Pancreas (tissue), 10 donors: ENCODE results near the gene STRADA. TPM values are rescaled to one million over a fixed set of nuclear protein-coding genes. Genes with fewer than 3 reads are reported as not detected.

Source experiments
- ATAC-seq, 4 donors: fragments of 200-7000 bp; cut with Tn5 transposase; one replicate each; pipeline versions ENCODE4 v1.8.0 to v1.9.1; 2020; ENCODE audit warnings: mild to moderate bottlenecking in 4 of 4, moderate library complexity in 4 of 4
- DNase-seq, 6 donors: peaks; one replicate each; pipeline ENCODE4 v3.0.0-alpha.2; 2020
- FAIRE-seq: peaks from 2 replicates; lab custom pipeline; 2012; peaks lifted over from hg19 to GRCh38; lab: Jason Lieb, UNC
- H3K27ac ChIP-seq, 4 donors: fragments of 200-600 bp; sonication (generic); 1 replicate in 3 of 4; 2 replicates in 1 of 4; pipeline versions ENCODE4 v1.5.0 to v1.8.0; 2020
- H3K27me3 ChIP-seq, 4 donors: fragments of 200-600 bp; one replicate each; pipeline ENCODE4 v1.8.0; 2021
- H3K36me3 ChIP-seq, 3 donors: fragments of 200-600 bp; sonication (generic) in 1 of 3; one replicate each; pipeline versions ENCODE4 v1.5.0 to v1.8.0; 2020 to 2021
- H3K4me1 ChIP-seq, 3 donors: fragments of 200-600 bp; one replicate each; pipeline ENCODE4 v1.8.0; 2021
- H3K4me3 ChIP-seq, 4 donors: fragments of 200-600 bp; sonication (generic) in 2 of 4; one replicate each; pipeline versions ENCODE4 v1.5.0 to v1.8.0; 2020 to 2021
- H3K9me3 ChIP-seq, 4 donors: fragments of 200-600 bp; one replicate each; pipeline ENCODE4 v1.8.0; 2021
- CTCF ChIP-seq, 4 donors: fragments of 200-600 bp; sonication (generic) in 3 of 4; IDR thresholded peaks; one replicate each; pipeline versions ENCODE4 v1.5.0 to v1.8.0; 2021; ENCODE audit warnings: antibody characterized with exemption in 4 of 4
- WGBS, 2 donors: extraction: QIAGEN DNeasy Blood & Tissue Kit; methylation state at CpG; one replicate each; pipeline ENCODE4 v1.1.7; 2013; 5-methylcytosine and 5-hydroxymethylcytosine counted together
- intact Hi-C, 3 donors: fragments of 100-400 bp; cut with DNase I; formaldehyde crosslinking; loops; one replicate each; pipeline versions ENCODE4 v1.11.1 to v1.14.2; 2022
- polyA plus RNA-seq, 2 donors: library from polyadenylated mRNA; stranded (reverse); fragments of 200-250 nt; gene quantifications; one replicate each; pipeline ENCODE4 v1.2.3, GENCODE V29; 2013
- total RNA-seq, 6 donors: library from RNA; stranded (reverse); fragmentation: NEBNext Ultra II Directional in 4 of 6; extraction: Animal tissue kit (Norgen Biotek cat#: 25700) in 4 of 6; gene quantifications; one replicate each; pipeline versions ENCODE4 v1.2.1 to v1.2.4, GENCODE V29; 2021 to 2023
- donor health status: healthy with polysubstance abuse.
- donor health status: DM: no; HTN: no; CAD: no; lungs with moderate emphysema.
- donor health status: DM: no; HTN: no; CAD: no.
- donor health status: control.
- donor health status: control.
- donor health status: Bipolar disorder and iron deficiency.
- donor health status: DM: yes; HTN: yes; CAD: no.
- donor health status: DM: no; HTN: no; CAD: no.
- donor health status: DM: no; HTN: no; CAD: no.
- donor health status: DM: yes; HTN: yes; CAD: no.

The STRADA gene, protein sequence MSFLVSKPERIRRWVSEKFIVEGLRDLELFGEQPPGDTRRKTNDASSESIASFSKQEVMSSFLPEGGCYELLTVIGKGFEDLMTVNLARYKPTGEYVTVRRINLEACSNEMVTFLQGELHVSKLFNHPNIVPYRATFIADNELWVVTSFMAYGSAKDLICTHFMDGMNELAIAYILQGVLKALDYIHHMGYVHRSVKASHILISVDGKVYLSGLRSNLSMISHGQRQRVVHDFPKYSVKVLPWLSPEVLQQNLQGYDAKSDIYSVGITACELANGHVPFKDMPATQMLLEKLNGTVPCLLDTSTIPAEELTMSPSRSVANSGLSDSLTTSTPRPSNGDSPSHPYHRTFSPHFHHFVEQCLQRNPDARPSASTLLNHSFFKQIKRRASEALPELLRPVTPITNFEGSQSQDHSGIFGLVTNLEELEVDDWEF
- 10 to 100 TPM in 5 of 6 donors, 1 to 10 TPM in 1; 8.3 to 15.4 (median 12.1) TPM for total RNA-seq
- polyA plus RNA-seq, result 10 to 100 TPM; 18.3 to 26.7 TPM

DNA sequence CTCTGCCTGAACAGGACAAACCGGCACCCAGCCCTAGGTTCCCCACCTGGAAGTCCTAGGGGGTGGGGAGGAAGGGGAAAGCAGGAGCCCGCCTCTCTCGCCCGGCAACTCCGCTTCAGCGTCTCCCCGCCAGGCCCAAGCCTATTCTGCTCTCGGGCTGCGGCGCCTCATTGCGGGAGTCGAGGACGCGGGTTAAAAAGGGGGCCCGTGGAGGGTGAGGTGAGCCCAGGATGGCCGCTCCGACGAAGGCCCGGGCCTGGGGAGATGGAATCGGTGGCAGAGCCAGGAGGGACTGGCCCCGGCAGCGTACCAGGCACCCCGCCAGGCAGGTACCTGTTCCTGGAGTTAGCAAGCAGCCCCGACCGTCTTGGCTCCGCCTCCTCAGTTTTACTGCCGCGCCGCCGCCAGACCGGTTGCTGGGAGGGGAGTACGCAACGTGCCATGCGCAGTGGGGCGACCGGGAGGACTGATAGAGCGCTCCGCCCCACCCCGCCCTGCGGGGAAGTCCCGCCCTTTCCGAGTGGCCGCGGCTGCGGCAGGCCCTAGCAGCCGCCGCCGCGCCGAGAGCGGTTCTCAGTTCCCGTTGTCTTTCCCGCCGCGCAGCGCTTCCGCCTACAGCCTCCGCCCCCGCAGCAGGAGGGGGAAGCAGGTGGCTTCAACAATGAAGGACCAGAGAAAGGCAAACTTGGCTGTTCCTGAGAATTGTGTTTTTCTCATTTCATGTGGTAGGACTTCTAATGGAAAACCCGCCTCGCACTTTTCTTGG, at the start of gene STRADA:
Gene STRADA, minus strand, starts transcription at position 392 of the 766 bp plus-strand sequence. CDS start 13,430 bp downstream, outside the sequence.
- FAIRE-seq (no peak), DNase-seq (peak; percentile 98 to 100 (median 100)), ATAC-seq (peak; percentile 94 to 98 (median 95))
- Histone ChIP-seq H3K9me3 (no peaks in the 10 kb centered on the region), H3K27ac (peak within 1 kb of the TSS; percentile 86 to 96 (median 88)), H3K36me3 (peaks cover 0 to 13% (median 0%) of the 10 kb centered on the region in 3 donors), H3K27me3 (no peaks in the 10 kb centered on the region), H3K4me1 (peaks cover 4 to 7% (median 6%) of the 10 kb centered on the region in 3 donors), H3K4me3 (peak within 1 kb of the TSS; percentile 61 to 76 (median 66))
- TF ChIP-seq CTCF (IDR thresholded peaks at IDR 0.05), result no peak
- intact Hi-C loops, result no loop called here
- 0% methylated on average over 53 to 61 of the region's 61 CpGs for WGBS, 2 donors

- Histone ChIP-seq H3K4me3 (no peak overlapping the region), H3K4me1 (no peaks in the 10 kb centered on the region), H3K36me3 (peaks cover 0 to 65% (median 31%) of the 10 kb centered on the region in 3 donors), H3K27ac (no peak overlapping the region), H3K9me3 (no peaks in the 10 kb centered on the region), H3K27me3 (no peaks in the 10 kb centered on the region)
- no peak for TF ChIP-seq CTCF (IDR thresholded peaks at IDR 0.05)
- DNase-seq (no peak), ATAC-seq (no peak), FAIRE-seq (no peak)
- intact Hi-C loops, result no loop called here
- whole genome bisulfite sequencing, 2 donors, result 88 to 92% methylated on average over 6 of the region's 6 CpGs
These were observed 48.5 kb upstream of the STRADA start for GRCh38 chr17:63790057-63790456.

- ATAC-seq (no peak), FAIRE-seq (no peak), DNase-seq (no peak)
- intact Hi-C loops, result no loop called here
- Histone ChIP-seq H3K27ac (no peak overlapping the region), H3K9me3 (no peaks in the 10 kb centered on the region), H3K27me3 (no peaks in the 10 kb centered on the region), H3K4me1 (peaks cover 0 to 5% (median 0%) of the 10 kb centered on the region in 3 donors), H3K4me3 (no peak overlapping the region), H3K36me3 (peaks cover 0 to 36% (median 19%) of the 10 kb centered on the region in 3 donors)
- TF ChIP-seq CTCF (IDR thresholded peaks at IDR 0.05), result no peak
- WGBS, 2 donors, result 96 to 97% methylated on average over 13 of the region's 13 CpGs
These were observed 45.5 kb upstream of the STRADA start for GRCh38 chr17:63786971-63787711.

DNA sequence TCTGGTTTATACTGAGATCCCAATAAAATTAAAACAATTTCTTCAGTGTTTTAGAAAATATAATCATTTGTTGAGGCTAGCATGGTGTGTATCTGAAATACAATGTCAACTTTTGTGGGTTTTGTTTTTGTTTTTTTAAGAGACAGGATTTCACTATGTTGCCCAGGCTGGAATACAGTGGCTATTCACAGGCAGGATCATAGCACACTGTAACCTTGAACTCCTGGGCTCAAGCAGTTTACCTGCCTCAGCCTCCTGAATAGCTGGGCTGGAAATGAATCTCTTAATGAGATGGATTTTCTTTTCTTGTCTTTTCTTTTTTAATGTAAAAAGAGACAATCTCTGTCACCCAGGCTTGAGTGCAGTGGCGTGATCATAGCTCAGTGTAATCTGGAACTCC, 44.5 kb upstream of the STRADA start:
- H3K9me3 ChIP-seq, result no peaks in the 10 kb centered on the region
- 98 to 100% methylated on average over 1 of the region's 1 CpG for WGBS, 2 donors
- peaks cover 0 to 6% (median 2%) of the 10 kb centered on the region in 3 donors for H3K4me1 ChIP-seq
- H3K27ac ChIP-seq, result no peak overlapping the region
- no peak for FAIRE-seq
- peaks cover 0 to 35% (median 19%) of the 10 kb centered on the region in 3 donors for H3K36me3 ChIP-seq
- no peak for DNase-seq
- intact Hi-C loops, result no loop called here
- no peak for TF ChIP-seq CTCF (IDR thresholded peaks at IDR 0.05)
- peak in 1 of 4 donors; percentile 51 for ATAC-seq
- no peak overlapping the region for H3K4me3 ChIP-seq
- H3K27me3 ChIP-seq, result no peaks in the 10 kb centered on the region
